DOHH2 (cell line): ENCODE results near the gene RASA3.

Source experiments
- H3F3A ChIP-seq: fragments of 200-600 bp; sonication (generic), shearing (Covaris generic); 2 replicates; pipeline ENCODE4 v1.6.0; 2016; ENCODE audit warnings: antibody characterized with exemption, mild to moderate bottlenecking; ENCODE audit not compliant: control insufficient read depth, insufficient read depth
- H3K27ac ChIP-seq: fragments of 200-600 bp; sonication (generic); 2 replicates; pipeline ENCODE4 v1.5.1; 2014; ENCODE audit warnings: low read depth, mild to moderate bottlenecking, low read length, moderate library complexity
- H3K27me3 ChIP-seq: fragments of 200-600 bp; sonication (generic); 2 replicates; pipeline ENCODE4 v1.6.1; 2014; ENCODE audit warnings: mild to moderate bottlenecking, low read length, mixed read lengths; ENCODE audit not compliant: control insufficient read depth
- H3K36me3 ChIP-seq: fragments of 200-600 bp; sonication (generic); 2 replicates; pipeline ENCODE4 v1.6.1; 2014; ENCODE audit warnings: mild to moderate bottlenecking, low read length, moderate library complexity, mixed read lengths; ENCODE audit not compliant: control insufficient read depth
- H3K4me1 ChIP-seq: fragments of 200-600 bp; sonication (generic); 2 replicates; pipeline ENCODE4 v1.6.1; 2014; ENCODE audit warnings: mild to moderate bottlenecking, low read length, mixed read lengths; ENCODE audit not compliant: control insufficient read depth
- H3K4me2 ChIP-seq: fragments of 200-600 bp; sonication (generic); 2 replicates; pipeline ENCODE4 v1.6.0; 2014; ENCODE audit warnings: mild to moderate bottlenecking, low read length, moderate library complexity
- H3K4me3 ChIP-seq: fragments of 200-600 bp; sonication (generic); 2 replicates; pipeline ENCODE4 v1.5.1; 2014; ENCODE audit warnings: mild to moderate bottlenecking, low read length, mixed read lengths
- H3K79me2 ChIP-seq: fragments of 200-600 bp; sonication (generic); 2 replicates; pipeline ENCODE4 v1.6.1; 2014; ENCODE audit warnings: mild to moderate bottlenecking, low read length, mixed read lengths; ENCODE audit not compliant: control insufficient read depth
- H3K9me2 ChIP-seq: fragments of 200-600 bp; sonication (generic); replicated peaks from 2 replicates; pipeline ENCODE4 v1.6.1; 2014; ENCODE audit warnings: mild to moderate bottlenecking, low read length, mixed read lengths; ENCODE audit not compliant: control insufficient read depth
- H3K9me3 ChIP-seq: fragments of 200-600 bp; sonication (generic); 2 replicates; pipeline ENCODE4 v1.6.1; 2014; ENCODE audit warnings: antibody characterized with exemption, low read length, mixed read lengths; ENCODE audit not compliant: control insufficient read depth, insufficient read depth
- H4K20me1 ChIP-seq: fragments of 200-600 bp; sonication (generic); 2 replicates; pipeline ENCODE4 v1.6.0; 2014; ENCODE audit warnings: low read depth, mild to moderate bottlenecking, antibody characterized with exemption, low read length, moderate library complexity; ENCODE audit not compliant: control insufficient read depth, insufficient read depth
- CTCF ChIP-seq: fragments of 200-600 bp; sonication (generic); IDR thresholded peaks from one replicate; pipeline ENCODE4 v1.5.1; 2014; ENCODE audit warnings: antibody characterized with exemption, mild to moderate bottlenecking, low read depth, low read length; ENCODE audit not compliant: poor library complexity, severe bottlenecking
- EZH2phosphoT487 ChIP-seq: fragments of 200-600 bp; sonication (generic); IDR thresholded peaks from 2 replicates; pipeline ENCODE4 v1.6.1; 2017; ENCODE audit warnings: borderline replicate concordance, mild to moderate bottlenecking, antibody characterized with exemption, low read length, moderate library complexity, mixed read lengths

RASA3 gene

DNA sequence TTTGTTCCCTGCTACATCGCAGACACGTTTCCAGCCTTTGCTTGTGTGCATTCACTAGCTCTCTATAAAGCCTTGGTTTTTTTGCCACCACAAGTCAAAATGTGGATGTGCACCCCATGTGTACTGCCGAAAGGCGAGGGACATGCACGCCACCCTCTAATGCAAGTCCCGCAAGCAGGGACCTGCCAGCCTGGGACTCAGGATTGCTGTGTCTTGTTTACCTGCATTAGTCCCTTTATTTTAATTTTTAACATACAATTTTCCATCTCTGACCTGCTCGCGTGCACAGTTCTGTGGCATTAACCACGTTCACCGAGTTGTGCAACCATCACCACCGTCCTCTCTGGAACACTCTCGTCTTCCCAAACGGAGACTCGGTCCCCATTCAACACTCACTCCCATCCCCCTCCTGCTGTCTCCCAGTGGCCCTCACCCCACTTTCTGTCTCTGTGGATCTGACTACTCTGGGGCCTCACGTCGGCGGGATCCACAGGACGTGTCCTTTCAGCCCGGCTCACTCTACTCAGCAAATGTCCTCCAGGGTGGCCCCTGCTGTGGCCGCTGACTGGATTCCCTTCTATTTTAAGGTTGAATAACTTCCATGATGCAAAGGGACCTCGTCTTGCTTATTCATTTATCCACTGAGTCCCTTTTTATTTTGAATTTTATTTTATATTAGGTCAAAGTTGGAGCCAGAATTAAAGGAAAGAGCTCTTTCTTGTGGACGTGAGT lies 58.4 kb downstream of the RASA3 start:
- Histone ChIP-seq H3K4me1 (no peaks in the 10 kb centered on the region), H3K79me2 (no peaks in the 10 kb centered on the region), H3F3A (0 out of 2 replicates have a peak, but pooled peaks cover 3% of the 10 kb centered on the region), H3K27ac (no peak overlapping the region), H3K4me3 (no peak overlapping the region), H3K9me2 (no peaks in the 10 kb centered on the region), H3K4me2 (no peak overlapping the region), H3K36me3 (no peaks in the 10 kb centered on the region), H3K9me3 (no peaks in the 10 kb centered on the region), H4K20me1 (no peaks in the 10 kb centered on the region), H3K27me3 (no peaks in the 10 kb centered on the region)
- TF ChIP-seq CTCF (no peak), EZH2phosphoT487 (no peak)

GRCh38 chr13:114072421-114072820 lies 60.0 kb downstream of the RASA3 start:
- no peak overlapping the region for H3K4me3 ChIP-seq
- H3K4me2 ChIP-seq: no peak overlapping the region
- H3F3A ChIP-seq: peaks cover 7% of the 10 kb centered on the region; the same call in 1 of the 2 replicates
- H3K36me3 ChIP-seq: no peaks in the 10 kb centered on the region
- H4K20me1 ChIP-seq: no peaks in the 10 kb centered on the region
- no peak overlapping the region for H3K27ac ChIP-seq
- TF ChIP-seq CTCF (no peak), EZH2phosphoT487 (no peak)
- peaks cover 13% of the 10 kb centered on the region for H3K4me1 ChIP-seq
- no peaks in the 10 kb centered on the region for H3K27me3 ChIP-seq
- no peaks in the 10 kb centered on the region for H3K79me2 ChIP-seq
- no peaks in the 10 kb centered on the region for H3K9me2 ChIP-seq
- no peaks in the 10 kb centered on the region for H3K9me3 ChIP-seq

GRCh38 chr13:114071991-114072390 lies 60.4 kb downstream of the RASA3 start:
- no peaks in the 10 kb centered on the region for H4K20me1 ChIP-seq
- H3K4me2 ChIP-seq: no peak overlapping the region
- H3K4me3 ChIP-seq: no peak overlapping the region
- peaks cover 12% of the 10 kb centered on the region; the same call in 1 of the 2 replicates for H3F3A ChIP-seq
- no peak overlapping the region for H3K27ac ChIP-seq
- H3K79me2 ChIP-seq: no peaks in the 10 kb centered on the region
- peaks cover 17% of the 10 kb centered on the region for H3K4me1 ChIP-seq
- H3K9me2 ChIP-seq: no peaks in the 10 kb centered on the region
- H3K9me3 ChIP-seq: no peaks in the 10 kb centered on the region
- no peaks in the 10 kb centered on the region for H3K27me3 ChIP-seq
- no peaks in the 10 kb centered on the region for H3K36me3 ChIP-seq
- no peak for TF ChIP-seq EZH2phosphoT487

GRCh38 chr13:114071410-114071809 lies 61.0 kb downstream of the RASA3 start:
- no peaks in the 10 kb centered on the region for H3K36me3 ChIP-seq
- no peaks in the 10 kb centered on the region for H4K20me1 ChIP-seq
- no peak overlapping the region for H3K4me3 ChIP-seq
- peaks cover 15% of the 10 kb centered on the region; the same call in 1 of the 2 replicates for H3F3A ChIP-seq
- TF ChIP-seq CTCF: no peak
- no peak for TF ChIP-seq EZH2phosphoT487
- H3K27me3 ChIP-seq: no peaks in the 10 kb centered on the region
- H3K9me2 ChIP-seq: no peaks in the 10 kb centered on the region
- peaks cover 23% of the 10 kb centered on the region for H3K4me1 ChIP-seq
- no peaks in the 10 kb centered on the region for H3K79me2 ChIP-seq
- no peak overlapping the region for H3K27ac ChIP-seq
- no peak overlapping the region for H3K4me2 ChIP-seq
- H3K9me3 ChIP-seq: no peaks in the 10 kb centered on the region
